Measurements from ENCODE around the gene HS3ST2.

DNA sequence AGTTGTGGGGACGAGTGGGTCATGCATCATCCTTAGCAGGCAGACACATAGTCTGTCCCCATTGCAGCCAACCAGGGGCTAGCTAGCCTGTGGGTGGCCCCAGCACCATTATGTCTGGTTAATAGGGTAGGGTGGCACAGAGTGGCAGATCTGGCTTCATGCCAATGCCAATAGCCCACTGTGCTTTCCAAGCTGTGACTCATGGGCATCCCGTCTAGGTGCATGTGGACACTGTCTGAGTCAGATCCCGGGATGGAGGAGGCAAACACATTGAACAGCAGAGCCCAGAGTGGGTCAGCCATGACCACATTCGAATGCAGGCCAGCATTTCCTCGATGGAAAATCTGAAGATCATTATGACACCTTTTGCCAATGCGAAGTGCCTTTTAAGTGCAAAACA lies 2.5 kb downstream of the HS3ST2 start:
- TF ChIP-seq, protein P1, sequence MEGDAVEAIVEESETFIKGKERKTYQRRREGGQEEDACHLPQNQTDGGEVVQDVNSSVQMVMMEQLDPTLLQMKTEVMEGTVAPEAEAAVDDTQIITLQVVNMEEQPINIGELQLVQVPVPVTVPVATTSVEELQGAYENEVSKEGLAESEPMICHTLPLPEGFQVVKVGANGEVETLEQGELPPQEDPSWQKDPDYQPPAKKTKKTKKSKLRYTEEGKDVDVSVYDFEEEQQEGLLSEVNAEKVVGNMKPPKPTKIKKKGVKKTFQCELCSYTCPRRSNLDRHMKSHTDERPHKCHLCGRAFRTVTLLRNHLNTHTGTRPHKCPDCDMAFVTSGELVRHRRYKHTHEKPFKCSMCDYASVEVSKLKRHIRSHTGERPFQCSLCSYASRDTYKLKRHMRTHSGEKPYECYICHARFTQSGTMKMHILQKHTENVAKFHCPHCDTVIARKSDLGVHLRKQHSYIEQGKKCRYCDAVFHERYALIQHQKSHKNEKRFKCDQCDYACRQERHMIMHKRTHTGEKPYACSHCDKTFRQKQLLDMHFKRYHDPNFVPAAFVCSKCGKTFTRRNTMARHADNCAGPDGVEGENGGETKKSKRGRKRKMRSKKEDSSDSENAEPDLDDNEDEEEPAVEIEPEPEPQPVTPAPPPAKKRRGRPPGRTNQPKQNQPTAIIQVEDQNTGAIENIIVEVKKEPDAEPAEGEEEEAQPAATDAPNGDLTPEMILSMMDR (IDR thresholded peaks at IDR 0.05), result no peak
- TF ChIP-seq, protein P2, sequence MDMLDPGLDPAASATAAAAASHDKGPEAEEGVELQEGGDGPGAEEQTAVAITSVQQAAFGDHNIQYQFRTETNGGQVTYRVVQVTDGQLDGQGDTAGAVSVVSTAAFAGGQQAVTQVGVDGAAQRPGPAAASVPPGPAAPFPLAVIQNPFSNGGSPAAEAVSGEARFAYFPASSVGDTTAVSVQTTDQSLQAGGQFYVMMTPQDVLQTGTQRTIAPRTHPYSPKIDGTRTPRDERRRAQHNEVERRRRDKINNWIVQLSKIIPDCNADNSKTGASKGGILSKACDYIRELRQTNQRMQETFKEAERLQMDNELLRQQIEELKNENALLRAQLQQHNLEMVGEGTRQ (IDR thresholded peaks at IDR 0.05), result no peak
- TF ChIP-seq HDAC2 (IDR thresholded peaks at IDR 0.05), result no peak
- TF ChIP-seq, protein P3, sequence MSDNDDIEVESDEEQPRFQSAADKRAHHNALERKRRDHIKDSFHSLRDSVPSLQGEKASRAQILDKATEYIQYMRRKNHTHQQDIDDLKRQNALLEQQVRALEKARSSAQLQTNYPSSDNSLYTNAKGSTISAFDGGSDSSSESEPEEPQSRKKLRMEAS (IDR thresholded peaks at IDR 0.05), result peak; percentile 60
- TF ChIP-seq, protein P4, sequence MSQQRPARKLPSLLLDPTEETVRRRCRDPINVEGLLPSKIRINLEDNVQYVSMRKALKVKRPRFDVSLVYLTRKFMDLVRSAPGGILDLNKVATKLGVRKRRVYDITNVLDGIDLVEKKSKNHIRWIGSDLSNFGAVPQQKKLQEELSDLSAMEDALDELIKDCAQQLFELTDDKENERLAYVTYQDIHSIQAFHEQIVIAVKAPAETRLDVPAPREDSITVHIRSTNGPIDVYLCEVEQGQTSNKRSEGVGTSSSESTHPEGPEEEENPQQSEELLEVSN (IDR thresholded peaks at IDR 0.05; ENCODE audit: borderline replicate concordance, low read depth), result 0 out of 2 replicates have a peak, but pooled peaks have one; percentile 30

All from A549 (cell line).